Pons (tissue), 1 donor: Measurements from ENCODE around the gene FSIP1.

ENCODE experiments used
- DNase-seq: peaks from one replicate; pipeline ENCODE4 v3.0.0-alpha.2; 2016; ENCODE audit warnings: low spot score

FSIP1 gene

GRCh38 chr15:39618063-39618823, 164.4 kb downstream of the FSIP1 start:
- DNase-seq: no peak

GRCh38 chr15:39616731-39617455, 165.7 kb downstream of the FSIP1 start:
- DNase-seq: no peak

DNA sequence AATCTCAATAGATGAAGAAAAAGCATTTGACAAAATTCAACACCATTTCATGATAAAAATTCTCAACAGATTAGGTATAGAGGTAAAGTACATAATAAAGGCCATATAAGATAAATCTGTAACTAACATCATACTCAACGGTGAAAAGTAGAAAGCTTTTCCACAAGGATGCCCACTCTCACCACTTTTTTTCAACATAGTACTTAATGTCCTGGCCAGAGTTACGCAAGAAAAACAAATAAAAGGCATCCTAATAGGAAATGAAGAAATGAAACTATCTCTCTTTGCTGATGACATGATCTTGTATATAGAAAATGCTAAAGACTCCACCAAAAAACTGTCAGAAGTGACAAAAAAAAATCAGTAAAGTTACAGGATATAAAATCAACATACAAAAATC, 168.8 kb downstream of the FSIP1 start:
- no peak for DNase-seq

DNA sequence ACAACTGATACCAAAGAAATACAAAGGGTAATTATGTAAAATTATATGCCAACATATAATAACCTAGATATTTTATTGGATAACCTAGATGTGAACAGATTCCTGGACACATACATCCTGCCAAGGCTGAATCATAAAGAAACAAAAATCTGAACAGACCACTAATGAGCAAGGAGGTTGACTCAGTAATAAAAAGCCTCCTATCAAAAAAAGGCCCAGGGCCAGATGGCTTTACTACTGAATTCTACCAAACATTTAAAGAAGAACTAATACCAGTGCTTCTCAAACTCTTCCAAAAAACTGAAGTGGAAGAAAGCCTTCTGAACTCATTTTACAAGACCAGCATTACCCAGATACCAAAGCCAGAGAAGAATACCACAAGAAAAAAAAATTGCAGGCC, 169.4 kb downstream of the FSIP1 start:
- no peak for DNase-seq

DNA sequence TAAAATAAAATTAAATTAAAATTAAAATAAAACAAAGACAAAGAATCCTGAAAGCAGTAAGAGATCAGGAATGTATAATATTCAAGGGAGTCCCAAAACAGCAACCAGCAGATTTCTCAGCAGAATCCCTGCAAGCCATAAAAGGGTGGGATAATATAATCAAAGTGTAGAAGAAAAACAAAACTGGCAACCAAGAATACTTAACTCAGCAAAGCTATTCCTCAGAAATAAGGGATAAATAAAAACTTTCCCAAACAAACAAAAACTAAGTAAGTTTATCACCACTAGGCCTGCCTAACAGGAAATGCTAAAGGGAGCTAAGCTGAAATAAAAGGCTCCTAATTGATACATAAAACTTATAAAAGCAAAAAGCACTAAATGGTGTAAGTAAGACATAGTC, 172.0 kb downstream of the FSIP1 start:
- no peak for DNase-seq

DNA sequence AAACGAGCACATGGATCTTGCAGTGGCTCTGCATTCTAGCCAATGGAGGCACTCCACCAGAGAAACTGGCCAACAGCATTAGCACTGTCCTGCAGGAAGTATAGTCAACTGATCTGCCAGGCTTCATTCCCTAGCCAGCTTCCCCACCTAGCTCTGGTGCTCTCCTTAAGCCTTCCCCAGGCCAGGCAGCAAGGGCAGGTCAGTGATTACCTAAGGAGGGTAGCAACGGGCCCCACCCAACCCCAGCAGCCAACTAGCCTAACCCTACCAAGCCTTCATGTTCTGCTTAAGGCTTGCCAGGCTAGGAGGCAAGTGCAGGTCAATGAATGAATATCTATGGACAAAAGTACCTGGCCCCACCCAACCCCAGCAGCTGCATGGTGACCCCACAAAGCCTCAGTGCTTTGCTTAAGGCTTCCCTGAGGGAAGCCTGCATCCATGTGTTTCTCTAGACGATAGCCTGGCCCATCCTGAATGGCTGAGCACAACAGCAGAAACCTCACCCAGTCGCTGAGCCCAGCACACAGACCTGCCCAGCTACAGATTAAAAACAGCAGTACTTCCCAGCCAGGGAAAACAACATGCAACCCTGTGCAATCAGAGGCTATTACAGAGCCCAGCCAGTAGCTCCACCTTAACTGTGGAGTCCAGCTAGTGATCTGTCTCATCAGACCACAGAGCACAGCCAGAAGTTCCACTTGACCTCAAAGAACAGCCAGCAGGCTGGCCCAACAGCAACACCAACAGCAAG, 173.3 kb downstream of the FSIP1 start:
- DNase-seq: no peak

DNA sequence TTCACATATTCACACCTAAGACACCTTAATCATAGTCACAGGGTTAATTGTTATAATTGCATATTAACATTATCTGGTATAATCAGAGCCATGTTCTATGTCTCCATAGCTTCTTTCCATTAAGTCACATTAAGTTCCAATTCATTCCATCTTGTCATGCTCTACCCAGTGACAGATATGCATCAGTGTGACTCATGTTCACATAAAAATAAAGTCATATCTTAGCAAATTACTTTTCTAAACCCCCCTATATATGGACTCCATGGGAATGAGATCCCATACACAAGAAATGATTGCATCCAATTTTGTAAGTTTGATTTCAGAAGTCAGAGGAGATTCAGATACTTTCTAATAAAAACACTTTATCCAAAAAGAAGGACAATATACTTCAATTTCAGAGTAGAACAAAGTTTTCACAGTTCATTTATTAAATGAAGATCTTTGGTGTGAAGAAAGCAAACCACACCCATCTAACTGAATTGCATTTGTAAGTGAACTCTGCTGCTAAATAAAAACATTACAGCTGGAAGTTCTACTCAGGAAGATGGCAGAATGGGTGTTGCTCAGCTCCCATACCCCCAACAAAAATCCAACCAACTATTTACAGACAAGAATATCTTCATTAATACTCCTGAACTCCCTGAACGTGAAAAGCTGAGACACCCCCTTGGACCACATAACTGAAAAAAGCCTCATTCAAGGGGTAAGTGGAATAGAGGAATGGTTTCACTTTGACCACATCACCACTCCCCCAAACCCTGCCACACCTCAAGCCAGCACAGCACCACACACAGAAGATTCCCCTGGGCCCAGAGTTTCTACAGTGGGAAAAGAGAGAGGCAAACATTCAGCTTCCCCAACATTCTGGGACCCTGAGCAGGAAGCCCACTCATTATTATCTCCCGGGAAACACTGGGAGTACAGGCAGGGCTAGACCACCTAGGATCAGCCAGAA, 174.2 kb downstream of the FSIP1 start:
- DNase-seq: no peak

GRCh38 chr15:39605146-39605545, 177.5 kb downstream of the FSIP1 start:
- no peak for DNase-seq

DNA sequence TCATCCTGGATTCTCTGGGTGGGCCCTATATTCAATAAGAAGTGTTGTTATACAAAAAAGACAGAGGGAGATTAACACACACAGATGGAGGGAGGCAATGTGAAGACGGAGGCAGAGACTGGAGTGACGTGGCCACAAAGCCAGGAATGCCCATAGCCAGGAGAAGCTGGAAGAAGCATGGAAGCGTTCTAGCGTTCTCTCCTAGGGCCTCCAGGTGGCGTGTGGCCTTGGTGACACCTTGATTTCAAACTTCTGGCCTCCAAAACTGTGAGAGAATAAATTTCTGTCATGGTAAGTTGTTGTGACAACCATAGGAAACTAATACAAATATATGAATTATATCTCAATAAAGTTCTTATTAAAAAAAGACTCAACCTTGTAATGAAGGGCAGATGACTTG, 180.5 kb downstream of the FSIP1 start:
- DNase-seq: no peak

DNA sequence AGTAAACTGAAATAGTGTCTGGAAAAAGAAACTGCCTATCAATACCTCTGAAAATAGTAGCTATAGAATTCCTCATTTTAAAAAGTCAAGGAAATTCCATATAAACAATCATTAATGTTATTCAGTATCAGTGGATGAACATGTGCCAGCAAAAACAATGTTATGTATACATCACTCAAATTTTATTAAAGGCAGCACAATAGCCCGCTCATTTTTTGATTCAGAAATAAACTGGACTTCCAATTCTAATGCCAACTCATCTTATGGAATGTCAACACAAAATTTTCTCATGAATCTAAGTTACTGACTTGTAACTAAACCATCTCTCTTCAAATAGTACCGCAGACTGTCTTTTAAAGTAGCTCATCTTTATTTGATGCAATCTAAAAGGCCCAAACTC, 182.8 kb downstream of the FSIP1 start:
- DNase-seq: no peak

DNA sequence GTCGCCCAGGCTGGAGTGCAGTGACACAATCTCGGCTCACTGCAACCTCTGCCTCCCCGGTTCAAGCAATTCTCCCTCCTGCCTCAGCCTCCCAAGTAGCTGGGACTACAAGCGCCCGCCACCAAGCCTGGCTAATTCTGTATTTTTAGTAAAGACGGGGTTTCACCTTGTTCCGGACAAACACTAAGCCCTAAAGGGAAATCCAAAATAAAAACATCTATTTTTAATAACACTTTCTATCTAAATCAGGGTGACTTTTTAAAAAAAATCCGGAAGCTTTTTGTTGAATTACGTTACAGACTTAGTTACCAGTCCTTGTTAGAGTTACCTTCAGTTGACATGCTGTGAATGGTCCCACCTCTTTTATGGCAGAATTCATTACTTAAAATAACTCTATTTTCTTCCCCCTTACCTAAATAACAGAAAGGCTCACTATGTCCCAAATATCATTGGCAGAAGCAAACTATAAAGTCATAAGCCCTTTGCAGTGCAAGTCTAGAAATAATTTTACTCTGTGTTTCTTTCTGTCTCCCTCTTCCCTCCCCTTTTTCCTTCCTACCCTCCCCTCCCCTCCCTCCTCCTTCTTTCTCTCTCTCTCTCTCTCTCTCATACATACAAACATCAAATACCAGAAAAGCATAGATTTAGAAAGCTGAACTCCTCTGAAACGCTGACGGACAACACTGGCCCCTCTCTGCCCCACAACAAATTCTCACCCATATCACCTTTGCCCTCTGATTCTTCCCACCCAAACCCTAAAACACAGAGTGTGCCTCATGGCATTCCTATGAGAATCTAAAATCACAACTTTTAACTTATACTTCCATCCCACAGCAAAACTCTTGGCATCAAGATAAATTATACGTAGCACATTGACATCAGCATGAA, 183.4 kb downstream of the FSIP1 start:
- no peak for DNase-seq

GRCh38 chr15:39598186-39598850, 184.3 kb downstream of the FSIP1 start:
- DNase-seq: no peak

- no peak for DNase-seq
Measured at GRCh38 chr15:39597751-39598185, 184.9 kb downstream of the FSIP1 start.

GRCh38 chr15:39597336-39597735, 185.3 kb downstream of the FSIP1 start:
- DNase-seq: no peak

- no peak for DNase-seq
Measured at GRCh38 chr15:39596358-39597051, 186.1 kb downstream of the FSIP1 start.

GRCh38 chr15:39595338-39596221, 187.1 kb downstream of the FSIP1 start:
- no peak for DNase-seq

DNA sequence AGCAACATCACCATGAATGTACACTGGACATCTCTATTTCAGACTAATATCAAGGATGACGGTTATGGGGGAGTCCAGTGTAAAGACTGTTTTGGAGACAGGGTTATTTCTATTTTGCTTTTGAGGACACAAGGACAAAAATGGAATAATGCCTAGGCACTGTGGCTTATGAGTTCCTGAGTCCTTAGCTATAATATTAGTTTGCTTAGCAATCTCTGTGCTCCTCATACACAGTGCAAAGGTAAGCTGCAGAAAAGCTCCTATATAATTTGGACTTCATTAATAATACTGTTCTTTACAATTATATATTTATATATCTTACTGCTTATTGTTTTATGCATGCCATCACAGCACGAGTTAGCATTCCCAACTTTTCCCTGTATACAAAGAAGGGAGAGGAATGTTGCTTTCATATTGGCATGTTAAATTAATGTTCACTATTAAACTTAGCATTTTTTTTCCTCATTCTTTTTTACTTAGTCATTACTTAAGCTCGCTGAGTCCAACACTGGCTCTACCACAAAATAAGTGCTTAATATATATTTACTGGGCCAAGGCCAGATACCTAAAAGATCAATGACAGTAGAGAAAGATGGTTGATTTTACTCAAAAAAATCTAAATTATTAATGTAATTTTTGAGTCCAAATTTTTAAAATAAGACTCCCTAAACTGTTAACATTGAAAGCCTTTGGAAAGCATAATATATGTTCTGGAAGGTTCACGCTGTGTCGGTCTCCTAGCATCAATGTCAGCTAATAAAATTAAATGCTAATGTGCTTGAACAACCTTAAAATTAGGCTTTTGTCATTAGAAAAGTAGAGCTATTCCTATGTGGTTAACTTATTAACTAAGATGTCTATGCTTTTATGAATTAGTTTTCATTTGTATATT, 187.9 kb downstream of the FSIP1 start:
- no peak for DNase-seq
